H4 (cell line): ENCODE measurements around the gene THRA. TPM values are rescaled to one million over a fixed set of nuclear protein-coding genes. Genes with fewer than 3 reads are reported as not detected.

Source experiments
- DNase-seq: peaks from one replicate; pipeline ENCODE4 v3.0.0-alpha.2; 2015; ENCODE audit warnings: low spot score
- total RNA-seq: library from RNA; depleted of rRNA; stranded (reverse); fragments of >200 nt; shearing (Covaris generic); gene quantifications from 2 replicates; pipeline ENCODE4 v1.2.3, GENCODE V29; 2014; rRNA removed

THRA gene, protein sequence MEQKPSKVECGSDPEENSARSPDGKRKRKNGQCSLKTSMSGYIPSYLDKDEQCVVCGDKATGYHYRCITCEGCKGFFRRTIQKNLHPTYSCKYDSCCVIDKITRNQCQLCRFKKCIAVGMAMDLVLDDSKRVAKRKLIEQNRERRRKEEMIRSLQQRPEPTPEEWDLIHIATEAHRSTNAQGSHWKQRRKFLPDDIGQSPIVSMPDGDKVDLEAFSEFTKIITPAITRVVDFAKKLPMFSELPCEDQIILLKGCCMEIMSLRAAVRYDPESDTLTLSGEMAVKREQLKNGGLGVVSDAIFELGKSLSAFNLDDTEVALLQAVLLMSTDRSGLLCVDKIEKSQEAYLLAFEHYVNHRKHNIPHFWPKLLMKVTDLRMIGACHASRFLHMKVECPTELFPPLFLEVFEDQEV
- 13.6 and 16.6 TPM in 2 replicates for total RNA-seq

DNA sequence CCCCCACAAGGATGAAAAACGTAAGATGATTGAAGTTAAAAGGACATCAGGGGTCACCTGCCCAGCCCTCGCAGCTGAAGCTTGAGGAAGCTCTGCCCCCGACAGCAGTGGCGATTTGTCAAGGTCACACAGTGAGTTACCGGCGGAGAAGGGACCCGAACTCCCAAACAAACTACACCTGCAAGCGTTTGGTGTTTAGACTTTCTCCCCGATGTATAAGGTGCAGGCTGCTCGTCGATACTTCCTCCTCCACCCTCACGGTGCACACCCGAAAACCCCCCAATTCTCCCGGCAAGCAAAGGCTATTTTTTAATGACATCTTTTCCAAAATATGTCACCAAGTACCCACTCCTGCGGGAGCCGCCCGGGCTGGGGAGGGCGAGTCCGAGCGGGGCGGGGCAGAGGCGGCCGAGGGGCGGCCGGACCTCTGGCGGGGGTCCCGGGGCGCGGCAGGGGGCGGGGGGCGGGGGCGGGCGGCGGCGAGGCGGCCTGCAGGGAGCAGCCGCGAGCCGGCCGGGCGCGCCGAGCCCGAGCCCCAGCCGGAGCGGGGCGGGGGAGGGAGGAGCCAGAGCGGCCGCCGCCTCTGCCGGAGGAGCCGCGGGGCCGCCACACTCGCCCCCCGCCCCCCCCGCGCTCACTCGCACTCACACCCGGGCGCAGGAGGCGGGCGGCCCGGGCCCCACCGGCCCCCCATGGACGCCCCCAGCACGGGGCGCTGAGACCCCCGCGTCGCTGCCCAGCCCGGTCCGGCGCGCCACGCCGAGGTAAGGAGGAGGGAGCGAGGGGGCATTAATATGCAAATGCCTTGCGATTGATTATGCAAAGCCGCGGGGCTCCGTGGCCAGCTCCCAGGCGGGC lies at the start of gene THRA:
THRA (plus strand) TSS at position 637 of the 858 bp plus-strand sequence. CDS start 11,524 bp downstream, outside the sequence.
- no peak for DNase-seq

DNA sequence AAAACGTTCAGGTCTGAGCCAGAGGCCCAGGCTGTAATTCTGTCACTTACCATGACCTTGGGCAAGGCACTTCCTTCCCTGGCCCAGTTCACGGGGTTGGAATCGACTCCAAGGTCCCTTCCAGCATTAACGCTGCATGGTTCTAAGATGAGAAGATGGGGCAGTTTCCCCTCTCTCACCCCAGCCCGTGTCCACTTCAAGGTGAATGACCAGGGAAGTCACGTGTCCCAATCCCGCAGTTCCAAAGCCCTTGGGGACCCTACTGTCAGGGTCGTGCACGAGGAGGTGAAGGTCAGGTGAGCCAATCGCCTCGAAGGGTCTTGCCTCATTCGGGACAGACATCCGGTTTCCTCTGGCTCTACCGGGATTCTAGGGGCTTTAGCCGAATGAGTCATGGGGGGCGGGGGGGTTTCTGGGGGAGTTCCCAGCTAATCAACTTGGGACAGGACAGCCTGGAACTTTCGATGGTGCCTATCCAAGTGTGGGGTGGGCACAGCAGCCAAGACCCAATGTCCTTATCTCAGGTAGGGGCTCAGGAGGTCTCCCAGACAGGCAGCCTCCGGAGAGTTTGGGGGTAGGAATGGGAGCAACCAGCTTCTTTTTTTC lies 48.3 kb upstream of the THRA start:
- DNase-seq = no peak

DNA sequence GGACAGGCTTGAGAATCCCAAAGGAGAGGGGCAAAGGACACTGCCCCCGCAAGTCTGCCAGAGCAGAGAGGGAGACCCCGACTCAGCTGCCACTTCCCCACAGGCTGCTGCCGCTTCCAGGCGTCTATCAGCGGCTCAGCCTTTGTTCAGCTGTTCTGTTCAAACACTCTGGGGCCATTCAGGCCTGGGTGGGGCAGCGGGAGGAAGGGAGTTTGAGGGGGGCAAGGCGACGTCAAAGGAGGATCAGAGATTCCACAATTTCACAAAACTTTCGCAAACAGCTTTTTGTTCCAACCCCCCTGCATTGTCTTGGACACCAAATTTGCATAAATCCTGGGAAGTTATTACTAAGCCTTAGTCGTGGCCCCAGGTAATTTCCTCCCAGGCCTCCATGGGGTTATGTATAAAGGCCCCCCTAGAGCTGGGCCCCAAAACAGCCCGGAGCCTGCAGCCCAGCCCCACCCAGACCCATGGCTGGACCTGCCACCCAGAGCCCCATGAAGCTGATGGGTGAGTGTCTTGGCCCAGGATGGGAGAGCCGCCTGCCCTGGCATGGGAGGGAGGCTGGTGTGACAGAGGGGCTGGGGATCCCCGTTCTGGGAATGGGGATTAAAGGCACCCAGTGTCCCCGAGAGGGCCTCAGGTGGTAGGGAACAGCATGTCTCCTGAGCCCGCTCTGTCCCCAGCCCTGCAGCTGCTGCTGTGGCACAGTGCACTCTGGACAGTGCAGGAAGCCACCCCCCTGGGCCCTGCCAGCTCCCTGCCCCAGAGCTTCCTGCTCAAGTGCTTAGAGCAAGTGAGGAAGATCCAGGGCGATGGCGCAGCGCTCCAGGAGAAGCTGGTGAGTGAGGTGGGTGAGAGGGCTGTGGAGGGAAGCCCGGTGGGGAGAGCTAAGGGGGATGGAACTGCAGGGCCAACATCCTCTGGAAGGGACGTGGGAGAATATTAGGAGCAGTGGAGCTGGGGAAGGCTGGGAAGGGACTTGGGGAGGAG lies 47.5 kb upstream of the THRA start, which contains the start of gene CSF3:
CSF3 (plus strand) TSS at position 436 of the 993 bp plus-strand sequence; CDS start at position 471, 35 bp downstream.
- DNase-seq = no peak

DNA sequence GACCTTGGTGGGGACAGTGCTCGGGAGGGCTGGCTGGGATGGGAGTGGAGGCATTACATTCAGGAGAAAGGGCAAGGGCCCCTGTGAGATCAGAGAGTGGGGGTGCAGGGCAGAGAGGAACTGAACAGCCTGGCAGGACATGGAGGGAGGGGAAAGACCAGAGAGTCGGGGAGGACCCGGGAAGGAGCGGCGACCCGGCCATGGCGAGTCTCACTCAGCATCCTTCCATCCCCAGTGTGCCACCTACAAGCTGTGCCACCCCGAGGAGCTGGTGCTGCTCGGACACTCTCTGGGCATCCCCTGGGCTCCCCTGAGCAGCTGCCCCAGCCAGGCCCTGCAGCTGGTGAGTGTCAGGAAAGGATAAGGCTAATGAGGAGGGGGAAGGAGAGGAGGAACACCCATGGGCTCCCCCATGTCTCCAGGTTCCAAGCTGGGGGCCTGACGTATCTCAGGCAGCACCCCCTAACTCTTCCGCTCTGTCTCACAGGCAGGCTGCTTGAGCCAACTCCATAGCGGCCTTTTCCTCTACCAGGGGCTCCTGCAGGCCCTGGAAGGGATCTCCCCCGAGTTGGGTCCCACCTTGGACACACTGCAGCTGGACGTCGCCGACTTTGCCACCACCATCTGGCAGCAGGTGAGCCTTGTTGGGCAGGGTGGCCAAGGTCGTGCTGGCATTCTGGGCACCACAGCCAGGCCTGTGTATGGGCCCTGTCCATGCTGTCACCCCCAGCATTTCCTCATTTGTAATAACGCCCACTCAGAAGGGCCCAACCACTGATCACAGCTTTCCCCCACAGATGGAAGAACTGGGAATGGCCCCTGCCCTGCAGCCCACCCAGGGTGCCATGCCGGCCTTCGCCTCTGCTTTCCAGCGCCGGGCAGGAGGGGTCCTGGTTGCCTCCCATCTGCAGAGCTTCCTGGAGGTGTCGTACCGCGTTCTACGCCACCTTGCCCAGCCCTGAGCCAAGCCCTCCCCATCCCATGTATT lies 46.5 kb upstream of the THRA start:
- no peak for DNase-seq

DNA sequence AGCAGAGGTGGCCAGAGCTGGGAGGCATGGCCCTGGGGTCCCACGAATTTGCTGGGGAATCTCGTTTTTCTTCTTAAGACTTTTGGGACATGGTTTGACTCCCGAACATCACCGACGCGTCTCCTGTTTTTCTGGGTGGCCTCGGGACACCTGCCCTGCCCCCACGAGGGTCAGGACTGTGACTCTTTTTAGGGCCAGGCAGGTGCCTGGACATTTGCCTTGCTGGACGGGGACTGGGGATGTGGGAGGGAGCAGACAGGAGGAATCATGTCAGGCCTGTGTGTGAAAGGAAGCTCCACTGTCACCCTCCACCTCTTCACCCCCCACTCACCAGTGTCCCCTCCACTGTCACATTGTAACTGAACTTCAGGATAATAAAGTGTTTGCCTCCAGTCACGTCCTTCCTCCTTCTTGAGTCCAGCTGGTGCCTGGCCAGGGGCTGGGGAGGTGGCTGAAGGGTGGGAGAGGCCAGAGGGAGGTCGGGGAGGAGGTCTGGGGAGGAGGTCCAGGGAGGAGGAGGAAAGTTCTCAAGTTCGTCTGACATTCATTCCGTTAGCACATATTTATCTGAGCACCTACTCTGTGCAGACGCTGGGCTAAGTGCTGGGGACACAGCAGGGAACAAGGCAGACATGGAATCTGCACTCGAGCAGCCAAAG lies 45.2 kb upstream of the THRA start:
- DNase-seq = no peak

DNA sequence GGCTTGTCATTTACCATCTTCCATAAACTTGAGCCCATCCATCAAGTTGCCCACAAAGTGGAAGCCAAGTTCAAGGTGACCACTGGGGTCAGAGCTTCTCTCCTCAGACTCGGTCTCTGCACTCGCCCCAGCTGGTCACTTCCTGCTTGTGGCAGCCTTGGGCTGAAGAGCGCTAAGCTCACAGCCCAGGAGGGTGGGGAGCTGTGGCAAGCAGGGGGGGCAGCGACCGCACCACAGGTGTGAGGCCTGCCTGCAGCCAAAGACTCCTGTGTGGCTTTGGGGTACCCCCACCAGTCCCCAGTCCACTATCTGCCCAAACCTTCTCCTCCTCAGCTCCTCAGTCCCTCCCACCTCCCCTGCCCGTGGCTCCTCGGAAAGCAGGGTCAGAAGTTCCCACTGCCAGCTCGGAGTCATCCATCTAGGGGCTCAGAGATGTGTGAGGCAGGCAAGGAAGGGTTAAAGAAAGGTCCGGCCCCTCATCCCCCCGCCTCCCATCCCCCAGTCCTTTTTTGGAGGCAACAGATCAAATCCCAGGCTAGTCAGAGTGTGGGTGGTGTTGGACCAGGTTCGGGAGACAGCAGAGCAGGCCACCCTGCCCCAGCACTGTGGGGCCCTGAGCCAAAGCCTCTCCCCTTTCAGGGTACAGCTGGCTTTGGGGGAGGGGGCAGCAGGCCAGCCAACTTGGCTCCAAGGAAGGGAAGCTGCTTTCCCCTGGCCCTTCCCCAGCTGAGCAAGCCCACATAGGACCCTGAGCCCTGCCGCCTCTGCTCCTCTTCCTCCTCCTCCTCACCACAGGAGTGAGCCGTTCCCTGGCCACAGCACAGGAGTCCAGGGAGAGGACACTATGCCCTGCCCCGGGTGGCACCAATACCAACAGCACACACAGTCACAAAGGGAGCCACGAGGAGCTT lies 44.3 kb upstream of the THRA start:
- no peak for DNase-seq

DNA sequence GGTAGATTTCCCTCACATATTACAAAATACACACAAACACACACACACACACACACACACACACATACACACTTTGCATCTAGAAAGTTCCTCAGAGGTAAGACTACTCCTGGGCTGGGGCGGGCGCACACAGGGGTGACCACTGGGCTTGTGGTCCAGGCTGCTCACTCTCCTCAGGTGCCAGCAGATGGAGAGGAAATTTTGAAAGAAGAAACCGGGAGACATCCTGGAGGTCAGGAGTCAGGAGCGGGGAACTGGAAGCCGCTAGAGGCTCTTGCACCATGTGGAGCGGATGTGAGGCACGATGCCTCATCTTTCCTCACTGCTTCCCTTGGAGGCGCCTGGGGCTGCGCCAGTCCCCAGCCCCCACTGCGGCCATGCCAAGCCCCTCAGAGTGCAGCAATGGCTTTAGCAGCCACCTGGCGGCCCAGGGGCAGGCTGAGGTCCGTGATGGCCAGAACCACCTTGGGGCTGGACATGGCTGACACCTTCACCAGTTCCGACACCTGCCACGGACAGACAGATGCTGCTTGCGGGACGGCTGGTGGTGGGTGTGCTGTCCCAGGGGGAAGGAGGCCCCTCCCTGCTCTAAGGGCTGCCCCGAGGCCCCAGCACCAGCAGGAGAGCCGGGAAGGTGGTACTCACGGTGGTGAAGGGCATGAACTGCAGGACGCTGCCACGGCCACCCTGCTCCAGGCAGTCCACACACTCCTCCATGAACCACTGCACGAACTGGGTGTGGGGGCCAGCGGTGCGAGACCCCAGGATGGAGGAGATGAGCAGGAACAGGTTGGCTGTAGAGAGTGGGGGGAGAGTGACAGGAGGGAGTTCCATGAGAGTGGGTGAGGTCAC lies 43.4 kb upstream of the THRA start:
- DNase-seq = no peak

DNA sequence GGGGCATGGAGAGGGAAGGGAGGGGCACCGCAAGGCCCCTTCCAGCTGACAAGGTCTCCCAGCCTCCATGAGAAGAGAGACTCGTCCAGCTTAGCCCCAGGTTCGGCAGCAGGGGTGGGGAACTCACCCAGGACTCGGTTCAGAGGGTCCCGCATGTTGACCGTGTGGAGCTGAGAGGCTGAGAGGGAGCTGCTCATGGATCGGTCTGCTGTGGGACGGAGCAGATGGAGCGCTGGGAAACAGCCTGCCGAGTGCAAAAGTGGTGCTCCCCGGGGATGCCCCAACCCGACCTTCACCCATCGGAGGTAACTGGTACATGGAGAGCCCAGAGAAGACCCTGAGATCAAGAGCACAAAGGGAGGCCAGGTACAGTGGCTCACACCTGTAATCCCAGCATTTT lies 42.6 kb upstream of the THRA start:
- no peak for DNase-seq

DNA sequence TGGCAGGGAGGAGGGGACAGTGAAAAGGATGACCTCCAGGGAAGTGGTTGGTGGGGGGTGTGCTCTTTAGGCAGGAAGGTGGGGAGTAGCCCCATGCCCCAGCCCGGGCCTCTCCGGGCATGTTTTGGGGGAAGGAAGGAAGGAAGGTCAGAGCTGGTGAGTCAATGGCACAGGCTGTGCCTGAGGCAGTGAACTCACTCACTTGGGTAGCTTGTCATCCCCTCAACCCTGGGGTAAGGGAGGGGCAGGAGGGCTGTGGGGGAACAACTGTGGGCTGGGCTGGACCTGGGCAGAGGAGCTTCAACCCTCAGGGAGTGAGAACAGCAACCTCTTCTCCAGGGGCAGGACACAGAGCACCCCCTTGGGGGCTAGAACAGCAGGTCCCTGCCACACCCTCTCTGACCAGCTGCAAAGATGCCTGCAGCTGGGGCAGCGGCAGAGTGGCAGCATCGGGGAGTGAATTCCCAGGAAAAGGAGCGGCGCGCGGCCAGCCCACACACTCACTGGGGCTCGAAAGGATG lies 41.3 kb upstream of the THRA start:
- peak; percentile 59 for DNase-seq

DNA sequence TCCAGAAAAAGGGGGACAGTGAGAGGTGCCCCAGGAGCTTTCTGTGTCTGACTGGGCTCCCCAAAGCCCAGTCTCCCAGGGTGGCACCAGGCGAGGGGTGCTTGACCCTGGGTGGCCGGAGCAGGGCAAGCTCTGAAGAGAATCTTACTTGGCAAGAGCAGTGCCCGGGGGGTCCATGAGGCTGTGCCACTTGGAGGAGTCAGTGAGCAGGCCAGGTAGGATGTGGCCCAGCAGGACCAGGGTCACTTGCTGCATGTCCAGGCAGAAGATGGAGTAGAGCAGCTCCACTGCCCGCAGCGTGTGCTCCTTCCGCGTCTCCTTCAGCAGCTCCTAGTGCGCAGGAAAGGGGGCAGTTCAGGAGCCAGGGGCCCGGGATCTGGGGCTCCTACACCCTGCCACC lies 40.3 kb upstream of the THRA start:
- no peak for DNase-seq

DNA sequence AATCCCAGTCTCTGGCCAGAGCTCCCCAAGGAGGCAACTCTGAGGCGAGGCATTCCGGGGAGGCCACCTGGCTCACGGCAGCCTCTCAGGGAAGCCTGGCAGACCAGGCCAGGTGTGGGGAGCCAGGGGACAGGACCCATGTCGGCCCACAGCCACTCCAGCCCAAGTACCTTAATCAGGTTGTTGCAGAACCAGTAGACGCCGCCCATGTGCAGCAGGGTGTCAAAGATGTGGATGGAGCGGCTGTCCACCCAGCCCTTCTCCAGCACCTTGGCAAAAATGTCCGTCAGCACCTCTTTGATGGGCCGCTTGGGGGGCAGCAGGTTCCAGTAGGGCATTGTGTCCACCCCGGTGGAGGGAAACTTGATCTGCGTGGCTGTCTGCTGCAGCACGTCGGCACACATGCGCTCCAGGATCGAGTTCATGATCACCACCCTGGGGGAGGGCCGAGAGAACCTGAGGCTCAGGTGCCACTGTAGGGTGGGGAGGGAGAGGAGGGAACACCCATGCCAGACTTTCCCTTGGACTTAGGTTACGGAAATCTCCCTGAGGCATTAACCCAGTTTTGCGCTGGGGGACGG lies 39.7 kb upstream of the THRA start:
- DNase-seq = no peak

DNA sequence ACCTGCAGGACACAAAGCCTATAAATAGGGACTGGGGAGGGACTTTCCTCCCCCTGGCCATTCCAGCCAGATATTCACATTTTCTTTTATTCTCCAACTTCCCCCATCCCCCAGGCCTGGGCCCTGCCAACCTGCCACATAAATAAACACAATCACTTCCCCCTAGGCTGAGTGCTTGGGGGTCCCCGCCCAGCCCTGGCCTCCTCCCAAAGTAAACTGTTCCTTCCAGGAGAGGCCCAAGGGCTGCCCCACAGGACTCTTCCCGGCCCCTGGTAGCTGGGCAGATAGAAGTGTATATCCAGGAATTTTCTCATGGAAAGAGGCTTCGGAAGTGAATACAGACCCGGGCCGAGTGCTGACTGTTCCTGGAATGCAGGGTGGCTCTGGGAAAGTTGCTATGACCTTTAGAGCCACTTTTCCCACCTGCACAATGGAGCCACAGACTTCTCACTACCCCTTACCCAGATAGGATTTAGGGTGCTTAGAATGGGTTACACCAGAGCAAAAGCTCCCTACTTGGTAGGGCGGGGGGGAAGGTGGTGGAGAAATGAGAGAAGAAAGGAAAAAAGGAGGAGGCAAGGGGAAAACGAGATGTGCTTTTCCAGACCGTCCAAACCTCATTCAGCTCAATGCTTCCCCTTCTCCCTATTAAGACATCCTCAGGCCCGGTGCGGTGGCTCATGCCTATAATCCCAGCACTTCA lies 39.0 kb upstream of the THRA start:
- DNase-seq = no peak

DNA sequence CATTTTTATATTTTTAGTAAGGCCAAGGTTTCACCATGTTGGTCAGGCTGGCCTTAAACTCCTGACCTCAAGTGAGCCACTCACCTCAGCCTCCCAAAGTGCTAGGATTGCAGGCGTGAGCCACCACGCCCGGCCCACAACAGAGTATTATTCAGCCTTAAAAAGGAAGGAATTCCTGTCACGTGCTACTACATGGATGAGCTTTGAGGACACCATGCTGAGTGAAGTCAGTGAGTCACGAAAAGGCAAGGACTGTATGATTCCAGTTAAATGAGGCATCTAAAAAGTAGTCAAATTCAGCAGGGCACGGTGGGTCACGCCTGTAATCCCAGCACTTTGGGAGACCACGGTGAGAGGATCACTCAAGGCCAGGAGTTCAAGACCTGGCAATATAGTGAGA lies 37.9 kb upstream of the THRA start:
- no peak for DNase-seq

DNA sequence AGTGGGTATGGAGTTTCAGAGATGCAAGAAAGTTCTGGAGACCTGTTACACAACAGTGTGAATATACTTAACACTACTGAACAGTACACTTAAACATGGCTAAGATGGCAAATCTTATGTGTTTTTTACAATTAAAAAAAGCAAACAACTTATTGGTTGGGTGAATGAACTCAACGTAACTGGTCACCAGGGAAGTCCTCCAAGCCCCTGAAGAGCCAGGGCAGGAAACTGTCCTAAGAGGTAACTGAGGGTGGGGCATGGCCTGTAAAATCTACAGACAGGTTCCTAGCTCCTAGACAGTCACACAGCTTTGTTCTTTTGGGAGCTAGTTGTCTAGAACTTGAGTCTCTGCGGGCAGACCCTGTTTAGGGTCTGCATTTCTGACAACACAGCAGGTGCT lies 37.2 kb upstream of the THRA start:
- DNase-seq = no peak

DNA sequence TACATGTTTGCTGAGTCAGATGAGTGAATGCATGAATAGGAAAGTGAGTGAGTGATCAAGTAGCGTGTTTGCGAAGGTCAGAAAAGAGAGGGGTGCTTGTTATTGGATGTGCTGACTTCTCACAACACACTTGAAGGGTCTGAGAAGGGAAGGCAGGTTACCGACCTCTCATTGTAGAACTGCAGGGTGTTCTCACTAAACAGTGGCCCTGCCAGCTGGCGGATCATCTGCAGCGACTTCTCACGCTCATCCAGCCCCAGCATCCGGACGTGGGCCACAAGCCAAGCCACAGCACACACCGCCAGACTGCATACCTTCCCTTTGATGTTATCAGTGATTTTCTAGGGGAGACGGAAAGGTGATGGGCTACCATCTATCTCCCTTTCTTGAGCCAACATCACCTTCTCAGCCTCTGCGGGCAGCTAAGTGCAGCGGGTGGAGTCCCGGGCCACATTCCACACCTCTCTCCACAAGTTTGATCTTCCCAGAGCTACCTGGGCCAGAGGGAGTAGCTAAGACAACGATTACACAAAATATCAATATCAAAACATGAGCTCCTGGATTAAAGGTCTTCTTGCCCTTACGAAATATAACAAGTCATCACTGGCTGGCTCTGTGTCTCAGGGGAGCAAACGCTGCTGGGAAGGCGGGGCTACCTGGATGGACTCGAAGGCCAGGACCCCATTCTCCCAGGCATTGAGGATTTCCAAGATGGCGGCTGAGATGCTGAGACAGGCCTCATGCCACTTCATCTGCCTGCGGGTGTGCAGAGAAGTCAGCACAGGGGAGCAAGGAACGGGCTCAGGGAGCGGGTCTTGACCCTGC lies 36.6 kb upstream of the THRA start:
- DNase-seq = no peak
